Body of pancreas (tissue), 4 donors: ENCODE data around the gene SETSIP. TPM values are rescaled to one million over a fixed set of nuclear protein-coding genes. Genes with fewer than 3 reads are reported as not detected.

Source experiments
- ATAC-seq: fragments of 150-250 bp; one replicate; pipeline ENCODE4 v1.9.1; 2016
- DNase-seq, 4 donors: peaks; one replicate each; pipeline ENCODE4 v3.0.0-alpha.2; 2019
- H3K27ac ChIP-seq, 4 donors: fragments of 200-600 bp; sonication (generic); 1 replicate in 3 of 4; 2 replicates in 1 of 4; pipeline versions ENCODE4 v1.5.1 to v1.6.1; 2016 to 2019; ENCODE audit warnings: mild to moderate bottlenecking in 1 of 4, mixed read lengths in 1 of 4, moderate library complexity in 1 of 4
- H3K27me3 ChIP-seq, 2 donors: fragments of 200-600 bp; sonication (generic); one replicate each; pipeline ENCODE4 v1.6.0; 2016; ENCODE audit warnings: mild to moderate bottlenecking in 1 of 2
- H3K36me3 ChIP-seq, 2 donors: fragments of 200-600 bp; sonication (generic); replicated peaks in 1 of 2; 2 replicates each; pipeline ENCODE4 v1.5.1; 2016; ENCODE audit warnings: low read depth in 2 of 2; ENCODE audit not compliant: insufficient read depth in 1 of 2
- H3K4me1 ChIP-seq: fragments of 200-600 bp; sonication (generic); one replicate; pipeline ENCODE4 v1.6.0; 2016
- H3K4me3 ChIP-seq, 2 donors: fragments of 200-600 bp; sonication (generic); 1 replicate in 1 of 2; 2 replicates in 1 of 2; pipeline ENCODE4 v1.5.1; 2016 to 2019
- H3K9me3 ChIP-seq, 3 donors: fragments of 200-600 bp; sonication (generic); 1 replicate in 2 of 3; 2 replicates in 1 of 3; pipeline ENCODE4 v1.5.1; 2016
- POLR2A ChIP-seq, 3 donors: fragments of 450-650 bp; IDR thresholded peaks; one replicate each; pipeline ENCODE4 v1.6.1; 2016; ENCODE audit warnings: antibody characterized with exemption in 3 of 3, mild to moderate bottlenecking in 2 of 3
- WGBS, 2 donors: methylation state at CpG; one replicate each; pipeline ENCODE4 v1.1.5; 2017; 5-methylcytosine and 5-hydroxymethylcytosine counted together
- intact Hi-C: fragments of 100-400 bp; cut with DNase I; formaldehyde crosslinking; loops from one replicate; pipeline ENCODE4 v1.15.1; 2023
- total RNA-seq, 2 donors: library from RNA; depleted of rRNA; stranded (reverse); fragments of >200 nt; gene quantifications; one replicate each; pipeline ENCODE4 v1.1.0, GENCODE V29; 2016
- TF ChIP-seq, protein P1 (sequence below), 7 experiments: fragments of 450-650 bp in 4 of 7; fragments of 200-600 bp in 3 of 7; sonication (generic) in 3 of 7; IDR thresholded peaks; one replicate each; pipeline ENCODE4 v1.5.1; 2016 to 2019; ENCODE audit warnings: antibody characterized with exemption in 7 of 7

The SETSIP gene
- total RNA-seq, 2 donors from 2014 or later = not detected

DNA sequence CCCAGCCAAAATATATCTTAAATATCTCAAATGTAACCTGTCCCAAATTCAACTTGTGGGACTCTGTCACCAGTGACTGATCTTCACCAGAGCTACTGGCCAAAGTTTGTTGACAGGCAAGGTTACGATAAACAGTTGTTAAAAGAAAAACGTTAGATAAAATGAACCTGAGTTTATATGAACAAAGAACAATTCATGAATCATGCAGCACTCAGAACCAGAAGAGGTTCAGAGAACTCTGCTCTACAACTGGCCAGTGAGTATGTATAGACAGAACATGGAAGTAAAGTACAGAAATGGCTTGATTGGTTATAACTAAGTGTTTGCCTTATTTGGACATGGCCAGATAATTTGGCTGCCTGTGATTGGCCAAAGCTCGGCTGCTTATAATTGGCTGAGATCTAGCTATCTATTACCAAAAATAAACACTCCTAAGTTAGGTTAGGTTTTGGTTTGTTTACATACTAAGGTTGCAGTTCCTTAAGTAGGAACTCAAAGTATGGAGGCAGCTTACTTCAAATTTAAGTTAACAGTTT, 30.4 kb upstream of the SETSIP start:
- H3K27me3 ChIP-seq = no peaks in the 10 kb centered on the region
- no peak overlapping the region for H3K4me3 ChIP-seq
- H3K27ac ChIP-seq = no peak overlapping the region
- WGBS, 2 donors = 78 to 79% methylated on average over 3 of the region's 3 CpGs
- intact Hi-C loops = no loop called here
- no peak for TF ChIP-seq POLR2A (IDR thresholded peaks at IDR 0.05)
- TF ChIP-seq, protein P1, sequence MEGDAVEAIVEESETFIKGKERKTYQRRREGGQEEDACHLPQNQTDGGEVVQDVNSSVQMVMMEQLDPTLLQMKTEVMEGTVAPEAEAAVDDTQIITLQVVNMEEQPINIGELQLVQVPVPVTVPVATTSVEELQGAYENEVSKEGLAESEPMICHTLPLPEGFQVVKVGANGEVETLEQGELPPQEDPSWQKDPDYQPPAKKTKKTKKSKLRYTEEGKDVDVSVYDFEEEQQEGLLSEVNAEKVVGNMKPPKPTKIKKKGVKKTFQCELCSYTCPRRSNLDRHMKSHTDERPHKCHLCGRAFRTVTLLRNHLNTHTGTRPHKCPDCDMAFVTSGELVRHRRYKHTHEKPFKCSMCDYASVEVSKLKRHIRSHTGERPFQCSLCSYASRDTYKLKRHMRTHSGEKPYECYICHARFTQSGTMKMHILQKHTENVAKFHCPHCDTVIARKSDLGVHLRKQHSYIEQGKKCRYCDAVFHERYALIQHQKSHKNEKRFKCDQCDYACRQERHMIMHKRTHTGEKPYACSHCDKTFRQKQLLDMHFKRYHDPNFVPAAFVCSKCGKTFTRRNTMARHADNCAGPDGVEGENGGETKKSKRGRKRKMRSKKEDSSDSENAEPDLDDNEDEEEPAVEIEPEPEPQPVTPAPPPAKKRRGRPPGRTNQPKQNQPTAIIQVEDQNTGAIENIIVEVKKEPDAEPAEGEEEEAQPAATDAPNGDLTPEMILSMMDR (IDR thresholded peaks at IDR 0.05) = no peak
- DNase-seq (no peak), ATAC-seq (no peak)
- H3K36me3 ChIP-seq = no peaks in the 10 kb centered on the region
- H3K9me3 ChIP-seq = no peaks in the 10 kb centered on the region
- H3K4me1 ChIP-seq = no peaks in the 10 kb centered on the region

DNA sequence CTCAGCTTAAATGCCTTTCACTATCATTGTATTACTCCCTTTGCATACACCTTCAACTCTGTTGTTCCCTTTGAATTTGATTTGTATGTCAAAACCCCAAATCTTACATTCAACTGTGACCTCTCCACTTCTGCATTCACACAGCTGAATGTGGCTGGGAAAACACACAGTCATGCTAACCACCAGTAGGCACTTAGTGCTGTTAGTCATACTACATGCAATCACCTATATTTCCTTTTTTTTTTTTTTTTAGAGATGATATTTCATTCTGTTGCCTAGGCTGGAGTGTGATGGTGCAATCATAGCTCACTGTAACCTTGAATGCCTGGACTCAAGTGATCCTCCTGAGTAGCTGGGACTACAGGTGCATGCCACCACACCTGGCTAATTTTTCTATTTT, 21.1 kb upstream of the SETSIP start:
- intact Hi-C loops = no loop called here
- no peaks in the 10 kb centered on the region for H3K27me3 ChIP-seq
- no peak for TF ChIP-seq POLR2A (IDR thresholded peaks at IDR 0.05)
- TF ChIP-seq, protein P1 (IDR thresholded peaks at IDR 0.05) = no peak
- H3K4me3 ChIP-seq = no peak overlapping the region
- no peak for DNase-seq
- H3K27ac ChIP-seq = no peak overlapping the region
- ATAC-seq = no peak
- no peaks in the 10 kb centered on the region for H3K9me3 ChIP-seq
- H3K36me3 ChIP-seq = no peaks in the 10 kb centered on the region
- H3K4me1 ChIP-seq = no peaks in the 10 kb centered on the region

DNA sequence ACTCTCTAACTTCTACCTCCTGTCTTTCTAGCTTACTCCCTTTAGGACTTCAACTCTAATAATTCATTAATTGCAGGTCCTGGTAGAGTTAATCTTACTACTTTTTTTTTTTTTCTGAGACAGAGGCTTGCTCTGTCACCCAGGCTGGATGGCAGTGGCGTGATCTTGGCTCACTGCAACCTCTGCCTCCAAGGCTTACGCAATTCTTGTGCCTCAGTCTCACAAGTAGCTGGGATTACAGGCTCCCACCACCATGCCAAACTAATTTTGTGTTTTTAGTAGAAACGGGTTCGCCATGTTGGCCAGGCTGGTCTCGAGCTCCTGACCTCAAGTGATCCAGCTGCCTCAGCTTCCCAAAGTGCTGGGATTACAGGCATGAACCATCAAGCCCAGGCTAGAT, 20.7 kb upstream of the SETSIP start:
- intact Hi-C loops = no loop called here
- no peak for ATAC-seq

DNA sequence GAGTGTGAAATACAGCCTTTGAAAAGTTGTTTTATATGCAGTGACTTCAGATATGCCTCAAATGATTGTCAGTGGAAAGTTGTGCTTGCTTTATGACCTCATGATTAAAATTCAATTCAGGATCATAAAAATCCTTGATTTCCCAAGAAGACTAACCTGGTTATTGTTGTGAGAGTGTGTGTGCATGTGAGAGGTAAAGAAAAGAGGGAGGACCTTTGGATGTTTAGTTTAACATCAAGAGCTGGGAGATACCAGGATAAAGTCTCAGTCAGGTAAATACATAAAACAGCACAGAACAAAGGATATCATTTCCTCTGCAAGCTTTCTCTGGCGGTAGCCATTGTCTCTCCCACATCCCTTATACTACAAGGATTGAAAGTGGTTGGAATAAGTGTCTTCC, 19.4 kb upstream of the SETSIP start:
- Histone ChIP-seq H3K4me1 (no peaks in the 10 kb centered on the region), H3K27ac (no peak overlapping the region), H3K4me3 (no peak overlapping the region), H3K36me3 (no peaks in the 10 kb centered on the region), H3K9me3 (no peaks in the 10 kb centered on the region), H3K27me3 (no peaks in the 10 kb centered on the region)
- no peak for ATAC-seq
- DNase-seq = no peak
- intact Hi-C loops = no loop called here
- no peak for TF ChIP-seq POLR2A (IDR thresholded peaks at IDR 0.05)
- TF ChIP-seq, protein P1 (IDR thresholded peaks at IDR 0.05) = no peak
- 79 to 95% methylated on average over 1 of the region's 1 CpG for WGBS, 2 donors

More for the DNA sequence above, 20.7 kb upstream of the SETSIP start:
- H3K27me3 ChIP-seq = no peaks in the 10 kb centered on the region
- 91 to 92% methylated on average over 5 of the region's 5 CpGs for WGBS, 2 donors
- no peak overlapping the region for H3K4me3 ChIP-seq
- no peak overlapping the region for H3K27ac ChIP-seq
- DNase-seq = no peak
- H3K36me3 ChIP-seq = no peaks in the 10 kb centered on the region
- TF ChIP-seq POLR2A (IDR thresholded peaks at IDR 0.05) = no peak
- TF ChIP-seq, protein P1 (IDR thresholded peaks at IDR 0.05) = no peak
- H3K4me1 ChIP-seq = no peaks in the 10 kb centered on the region
- no peaks in the 10 kb centered on the region for H3K9me3 ChIP-seq

DNA sequence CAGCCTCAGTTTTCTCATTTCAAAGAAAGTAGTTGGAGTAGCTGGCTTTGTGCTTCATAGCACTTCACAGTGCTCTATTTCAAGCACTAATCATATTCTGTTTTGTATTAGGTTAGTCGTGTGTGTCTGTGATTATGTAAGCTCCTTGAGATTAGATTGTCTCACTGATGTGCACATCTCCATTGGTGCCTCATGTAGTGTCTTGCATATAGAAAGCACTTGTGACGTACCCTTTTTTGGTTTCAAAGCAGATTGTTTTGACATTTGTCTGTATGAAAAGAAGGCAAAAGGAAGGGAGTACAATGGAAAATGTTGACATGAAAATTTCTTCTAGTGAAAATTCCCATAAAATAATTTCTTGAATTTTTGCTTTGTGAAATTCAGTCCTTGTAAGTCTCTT, 18.9 kb upstream of the SETSIP start:
- TF ChIP-seq POLR2A (IDR thresholded peaks at IDR 0.05) = no peak
- TF ChIP-seq, protein P1 (IDR thresholded peaks at IDR 0.05) = no peak
- Histone ChIP-seq H3K9me3 (no peaks in the 10 kb centered on the region), H3K4me1 (no peaks in the 10 kb centered on the region), H3K4me3 (no peak overlapping the region), H3K27me3 (no peaks in the 10 kb centered on the region), H3K36me3 (no peaks in the 10 kb centered on the region), H3K27ac (no peak overlapping the region)
- DNase-seq = no peak
- 70 to 77% methylated on average over 2 of the region's 2 CpGs for WGBS, 2 donors
- ATAC-seq = no peak
- intact Hi-C loops = no loop called here
